ENCODE measurements around the gene LMX1B.

Gene LMX1B

GRCh38 chr9:126604059-126605055, 9.4 kb upstream of the LMX1B start:
- DNase-seq (ENCODE audit: low read depth in 4 of 4, low spot score in 1 of 4) = no peak

- no peak for DNase-seq (ENCODE audit: low read depth in 4 of 4, low spot score in 1 of 4)
Observed at GRCh38 chr9:126605792-126606482, 7.8 kb upstream of the LMX1B start.

GRCh38 chr9:126606483-126606870, 7.3 kb upstream of the LMX1B start:
- DNase-seq (ENCODE audit: low read depth in 4 of 4, low spot score in 1 of 4) = no peak

- DNase-seq (ENCODE audit: low read depth in 4 of 4, low spot score in 1 of 4) = no peak
Observed at GRCh38 chr9:126607086-126607485, 6.6 kb upstream of the LMX1B start.

GRCh38 chr9:126607731-126608130, 6.0 kb upstream of the LMX1B start:
- no peak for DNase-seq (ENCODE audit: low read depth in 4 of 4, low spot score in 1 of 4)

GRCh38 chr9:126608551-126608950, 5.2 kb upstream of the LMX1B start:
- DNase-seq (ENCODE audit: low read depth in 4 of 4, low spot score in 1 of 4) = no peak

GRCh38 chr9:126609191-126609590, 4.5 kb upstream of the LMX1B start:
- DNase-seq (ENCODE audit: low read depth in 4 of 4, low spot score in 1 of 4) = no peak

GRCh38 chr9:126609711-126610388, 3.9 kb upstream of the LMX1B start:
- no peak for DNase-seq (ENCODE audit: low read depth in 4 of 4, low spot score in 1 of 4)

- DNase-seq (ENCODE audit: low read depth in 4 of 4, low spot score in 1 of 4) = no peak
Observed at GRCh38 chr9:126611193-126611591, 2.5 kb upstream of the LMX1B start.

- peak; percentile 40 to 74 (median 55) for DNase-seq (ENCODE audit: low read depth in 4 of 4, low spot score in 1 of 4)
Observed at GRCh38 chr9:126611592-126612325, 2.0 kb upstream of the LMX1B start.

- DNase-seq (ENCODE audit: low read depth in 4 of 4, low spot score in 1 of 4) = no peak
Observed at GRCh38 chr9:126612326-126612812, 1.4 kb upstream of the LMX1B start.

- no peak for DNase-seq (ENCODE audit: low read depth in 4 of 4, low spot score in 1 of 4)
Observed at GRCh38 chr9:126612813-126613641, 701 bp upstream of the LMX1B start.

- DNase-seq (ENCODE audit: low read depth in 4 of 4, low spot score in 1 of 4) = no peak
Observed at GRCh38 chr9:126614088-126614454, 343 bp downstream of the LMX1B start.

GRCh38 chr9:126614455-126615244, 922 bp downstream of the LMX1B start:
- no peak for DNase-seq (ENCODE audit: low read depth in 4 of 4, low spot score in 1 of 4)

GRCh38 chr9:126615245-126615790, 1.6 kb downstream of the LMX1B start:
- peak in 1 of 4 experiments; percentile 20 for DNase-seq (ENCODE audit: low read depth in 4 of 4, low spot score in 1 of 4)

- DNase-seq (ENCODE audit: low read depth in 4 of 4, low spot score in 1 of 4) = no peak
Observed at GRCh38 chr9:126615791-126616447, 2.2 kb downstream of the LMX1B start.

- DNase-seq (ENCODE audit: low read depth in 4 of 4, low spot score in 1 of 4) = no peak
Observed at GRCh38 chr9:126616521-126616976, 2.8 kb downstream of the LMX1B start.

All from stimulated activated CD4-positive, alpha-beta T cell treated with anti-CD3 and anti-CD28 coated beads, Interleukin-1b, Interleukin-23, amount 100 ng/mL, for 24 hours (primary cell).